ENCODE measurements around the gene OPTN.

DNA sequence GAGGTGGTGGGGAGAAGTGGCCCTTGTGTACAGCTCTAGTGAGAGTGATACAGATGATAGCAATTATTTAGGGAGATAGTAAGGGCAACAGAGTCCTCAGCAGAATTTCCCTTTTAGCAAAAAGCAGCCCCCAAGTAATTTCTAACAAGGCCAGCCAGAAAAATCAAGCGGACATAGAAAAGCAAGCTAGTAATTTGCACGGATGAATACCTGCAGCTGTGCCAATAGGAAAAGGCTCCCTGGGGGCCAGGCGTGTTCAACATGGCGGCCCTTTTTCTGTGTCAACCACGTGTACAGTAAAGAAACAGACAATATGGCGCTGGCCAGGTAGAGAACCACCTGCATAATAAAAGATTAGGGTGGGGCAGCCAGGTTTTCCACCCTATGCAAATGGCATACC is 68.8 kb downstream of the OPTN start:
- TF ChIP-seq, protein P1, sequence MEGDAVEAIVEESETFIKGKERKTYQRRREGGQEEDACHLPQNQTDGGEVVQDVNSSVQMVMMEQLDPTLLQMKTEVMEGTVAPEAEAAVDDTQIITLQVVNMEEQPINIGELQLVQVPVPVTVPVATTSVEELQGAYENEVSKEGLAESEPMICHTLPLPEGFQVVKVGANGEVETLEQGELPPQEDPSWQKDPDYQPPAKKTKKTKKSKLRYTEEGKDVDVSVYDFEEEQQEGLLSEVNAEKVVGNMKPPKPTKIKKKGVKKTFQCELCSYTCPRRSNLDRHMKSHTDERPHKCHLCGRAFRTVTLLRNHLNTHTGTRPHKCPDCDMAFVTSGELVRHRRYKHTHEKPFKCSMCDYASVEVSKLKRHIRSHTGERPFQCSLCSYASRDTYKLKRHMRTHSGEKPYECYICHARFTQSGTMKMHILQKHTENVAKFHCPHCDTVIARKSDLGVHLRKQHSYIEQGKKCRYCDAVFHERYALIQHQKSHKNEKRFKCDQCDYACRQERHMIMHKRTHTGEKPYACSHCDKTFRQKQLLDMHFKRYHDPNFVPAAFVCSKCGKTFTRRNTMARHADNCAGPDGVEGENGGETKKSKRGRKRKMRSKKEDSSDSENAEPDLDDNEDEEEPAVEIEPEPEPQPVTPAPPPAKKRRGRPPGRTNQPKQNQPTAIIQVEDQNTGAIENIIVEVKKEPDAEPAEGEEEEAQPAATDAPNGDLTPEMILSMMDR (IDR thresholded peaks at IDR 0.05): no peak
- no peak for TF ChIP-seq POLR2A (IDR thresholded peaks at IDR 0.05)
